Esophagus muscularis mucosa (tissue), 4 donors: ENCODE measurements around the gene PLCH1. TPM values are rescaled to one million over a fixed set of nuclear protein-coding genes. Genes with fewer than 3 reads are reported as not detected.

Source experiments
- DNase-seq: peaks from one replicate; pipeline ENCODE4 v3.0.0-alpha.2; 2017; ENCODE audit errors: extremely low spot score
- H3K27ac ChIP-seq, 4 donors: fragments of 200-600 bp; sonication (generic); replicated peaks in 1 of 4; 1 replicate in 3 of 4; 2 replicates in 1 of 4; pipeline ENCODE4 v1.5.1; 2016 to 2019; ENCODE audit warnings: mild to moderate bottlenecking in 1 of 4
- H3K27me3 ChIP-seq, 4 donors: fragments of 200-600 bp; sonication (generic); one replicate each; pipeline versions ENCODE4 v1.5.1 to v1.6.0; 2016 to 2019
- H3K36me3 ChIP-seq, 4 donors: fragments of 200-600 bp; sonication (generic); one replicate each; pipeline ENCODE4 v1.5.1; 2016 to 2019
- H3K4me1 ChIP-seq, 4 donors: fragments of 200-600 bp; sonication (generic); one replicate each; pipeline ENCODE4 v1.5.1; 2016 to 2019
- H3K4me3 ChIP-seq, 4 donors: fragments of 200-600 bp; sonication (generic); 1 replicate in 2 of 4; 2 replicates in 2 of 4; pipeline ENCODE4 v1.5.1; 2016 to 2019; ENCODE audit warnings: mild to moderate bottlenecking in 4 of 4, moderate library complexity in 1 of 4
- H3K9me3 ChIP-seq, 4 donors: fragments of 200-600 bp; sonication (generic); 1 replicate in 3 of 4; 2 replicates in 1 of 4; pipeline ENCODE4 v1.5.1; 2016 to 2019
- CTCF ChIP-seq, 3 experiments: fragments of 200-600 bp in 2 of 3; fragments of 450-650 bp in 1 of 3; sonication (generic) in 2 of 3; IDR thresholded peaks; one replicate each; pipeline ENCODE4 v1.5.1; 2017 to 2019; ENCODE audit warnings: antibody characterized with exemption in 3 of 3, mild to moderate bottlenecking in 2 of 3, moderate library complexity in 1 of 3
- EP300 ChIP-seq: sonication (generic); formaldehyde crosslinking; IDR thresholded peaks from one replicate; pipeline ENCODE4 v1.6.1; 2017; ENCODE audit warnings: antibody characterized with exemption
- POLR2A ChIP-seq: fragments of 450-650 bp; IDR thresholded peaks from one replicate; pipeline ENCODE4 v1.6.1; 2017; ENCODE audit warnings: antibody characterized with exemption, moderate library complexity, mild to moderate bottlenecking, low read depth
- POLR2AphosphoS5 ChIP-seq, 2 donors: sonication (generic); formaldehyde crosslinking; IDR thresholded peaks; one replicate each; pipeline ENCODE4 v1.6.1; 2017; ENCODE audit warnings: antibody characterized with exemption in 2 of 2
- WGBS: methylation state at CpG from one replicate; pipeline ENCODE4 v1.1.5; 2018; 5-methylcytosine and 5-hydroxymethylcytosine counted together
- intact Hi-C: fragments of 100-400 bp; cut with DNase I; formaldehyde crosslinking; loops from one replicate; pipeline ENCODE4 v1.15.1; 2023
- total RNA-seq, 4 donors: library from RNA; depleted of rRNA; stranded (reverse); fragments of >200 nt; gene quantifications; one replicate each; pipeline versions ENCODE4 v1.1.0 to v1.2.1, GENCODE V29; 2016

PLCH1 gene
- total RNA-seq, 4 donors from 2014 or later = under 0.01 to 0.52 (median 0.36) TPM

GRCh38 chr3:155607761-155608160 lies 137.1 kb downstream of the PLCH1 start:
- H3K27me3 ChIP-seq = no peaks in the 10 kb centered on the region
- H3K27ac ChIP-seq = no peak overlapping the region
- peaks cover 0 to 12% (median 0%) of the 10 kb centered on the region in 4 donors for H3K9me3 ChIP-seq
- DNase-seq = no peak
- intact Hi-C loops = no loop called here
- no peak overlapping the region for H3K4me3 ChIP-seq
- TF ChIP-seq POLR2AphosphoS5 (IDR thresholded peaks at IDR 0.05) (no peak), CTCF (IDR thresholded peaks at IDR 0.05) (no peak)
- H3K36me3 ChIP-seq = no peaks in the 10 kb centered on the region
- 50% methylated on average over 1 of the region's 1 CpG for WGBS
- H3K4me1 ChIP-seq = no peaks in the 10 kb centered on the region

GRCh38 chr3:155605571-155605970 lies 139.3 kb downstream of the PLCH1 start:
- no peak for TF ChIP-seq POLR2AphosphoS5 (IDR thresholded peaks at IDR 0.05)
- no peak for TF ChIP-seq POLR2A
- no peak for TF ChIP-seq CTCF (IDR thresholded peaks at IDR 0.05)
- no peak for TF ChIP-seq EP300
- H3K4me1 ChIP-seq = no peaks in the 10 kb centered on the region
- H3K27me3 ChIP-seq = no peaks in the 10 kb centered on the region
- intact Hi-C loops = no loop called here
- WGBS = 59% methylated on average over 5 of the region's 5 CpGs
- no peak overlapping the region for H3K4me3 ChIP-seq
- H3K27ac ChIP-seq = no peak overlapping the region
- no peaks in the 10 kb centered on the region for H3K36me3 ChIP-seq
- H3K9me3 ChIP-seq = peaks cover 0 to 12% (median 0%) of the 10 kb centered on the region in 4 donors
- DNase-seq = no peak

GRCh38 chr3:155604967-155605366 lies 139.9 kb downstream of the PLCH1 start:
- TF ChIP-seq EP300 (no peak), POLR2A (no peak), CTCF (IDR thresholded peaks at IDR 0.05) (no peak), POLR2AphosphoS5 (IDR thresholded peaks at IDR 0.05) (no peak)
- H3K36me3 ChIP-seq = no peaks in the 10 kb centered on the region

GRCh38 chr3:155604126-155604525 lies 140.7 kb downstream of the PLCH1 start:
- H3K27ac ChIP-seq = no peak overlapping the region
- H3K4me3 ChIP-seq = no peak overlapping the region
- H3K4me1 ChIP-seq = no peaks in the 10 kb centered on the region
- 83% methylated on average over 2 of the region's 2 CpGs for WGBS
- intact Hi-C loops = no loop called here
- no peak for DNase-seq
- no peaks in the 10 kb centered on the region for H3K36me3 ChIP-seq
- TF ChIP-seq POLR2AphosphoS5 (IDR thresholded peaks at IDR 0.05) (no peak), CTCF (IDR thresholded peaks at IDR 0.05) (no peak), POLR2A (no peak)
- peaks cover 0 to 4% (median 0%) of the 10 kb centered on the region in 4 donors for H3K9me3 ChIP-seq
- H3K27me3 ChIP-seq = no peaks in the 10 kb centered on the region

More at GRCh38 chr3:155604967-155605366, 139.9 kb downstream of the PLCH1 start:
- DNase-seq = no peak
- intact Hi-C loops = no loop called here
- no peak overlapping the region for H3K27ac ChIP-seq
- H3K27me3 ChIP-seq = no peaks in the 10 kb centered on the region
- H3K4me3 ChIP-seq = no peak overlapping the region
- 74% methylated on average over 5 of the region's 5 CpGs for WGBS
- H3K4me1 ChIP-seq = no peaks in the 10 kb centered on the region
- peaks cover 0 to 12% (median 0%) of the 10 kb centered on the region in 4 donors for H3K9me3 ChIP-seq

GRCh38 chr3:155603302-155603701 lies 141.6 kb downstream of the PLCH1 start:
- H3K4me1 ChIP-seq = no peaks in the 10 kb centered on the region
- no peak for DNase-seq
- TF ChIP-seq POLR2A (no peak), POLR2AphosphoS5 (IDR thresholded peaks at IDR 0.05) (no peak), EP300 (no peak), CTCF (IDR thresholded peaks at IDR 0.05) (no peak)
- no peaks in the 10 kb centered on the region for H3K27me3 ChIP-seq
- no peak overlapping the region for H3K27ac ChIP-seq
- no peak overlapping the region for H3K4me3 ChIP-seq
- no peaks in the 10 kb centered on the region for H3K9me3 ChIP-seq
- H3K36me3 ChIP-seq = no peaks in the 10 kb centered on the region
- intact Hi-C loops = no loop called here
